IMR-90 (cell line): Measurements from ENCODE around the gene POU2F1. TPM values are rescaled to one million over a fixed set of nuclear protein-coding genes. Genes with fewer than 3 reads are reported as not detected.

ENCODE experiments used
- ATAC-seq: fragments of 200-7000 bp; cut with Tn5 transposase; 2 replicates; pipeline ENCODE4 v1.9.1; 2020; ENCODE audit warnings: low read depth, mild to moderate bottlenecking, moderate library complexity
- BruUV-seq: library from RNA; stranded (reverse); fragments of 400-500 nt; replicated peaks from 2 replicates; lab custom pipeline; 2021; lab: Mats Ljungman, UMichigan
- CTCF ChIA-PET: fragments of 300-600 bp; formaldehyde crosslinking; extraction: SDS; loops from one replicate; lab custom pipeline; 2021; ENCODE audit warnings: antibody characterized with exemption; lab: Yijun Ruan, JAX
- POLR2A ChIA-PET: fragments of 300-600 bp; sonication (Branson Sonifier 250); formaldehyde crosslinking; loops from one replicate; lab custom pipeline; 2022; ENCODE audit warnings: antibody characterized with exemption; ENCODE audit not compliant: unreplicated experiment; lab: Charles Lee
- DNase-seq: peaks from one replicate; pipeline ENCODE4 v3.0.0; 2013
- H2AFZ ChIP-seq: replicated peaks from 2 replicates; pipeline ENCODE3; 2013; ENCODE audit warnings: low read length, mild to moderate bottlenecking; ENCODE audit not compliant: poor library complexity
- H2AK5ac ChIP-seq: 2 replicates; pipeline ENCODE4 v1.6.1; 2013; ENCODE audit warnings: low read depth, low read length, inconsistent platforms
- H2AK9ac ChIP-seq: replicated peaks from 2 replicates; pipeline ENCODE3; 2013; ENCODE audit warnings: mild to moderate bottlenecking, low read depth, low read length, moderate library complexity; ENCODE audit not compliant: poor library complexity
- H2BK120ac ChIP-seq: 2 replicates; pipeline ENCODE4 v1.6.1; 2013; ENCODE audit warnings: low read depth, low read length, inconsistent platforms
- H2BK15ac ChIP-seq: 3 replicates; pipeline ENCODE4 v1.6.1; 2013; ENCODE audit warnings: low read depth, low read length, inconsistent platforms
- H2BK20ac ChIP-seq: 2 replicates; pipeline ENCODE4 v1.6.1; 2013; ENCODE audit warnings: low read depth, mild to moderate bottlenecking, inconsistent platforms, low read length, moderate library complexity
- H2BK5ac ChIP-seq: 2 replicates; pipeline ENCODE4 v1.6.1; 2013; ENCODE audit warnings: mild to moderate bottlenecking, low read depth, low read length, inconsistent platforms; ENCODE audit not compliant: poor library complexity, severe bottlenecking
- H3K14ac ChIP-seq: replicated peaks from 2 replicates; pipeline ENCODE4 v1.6.1; 2013; ENCODE audit warnings: low read depth, low read length, inconsistent platforms
- H3K18ac ChIP-seq: 2 replicates; pipeline ENCODE4 v1.6.1; 2013; ENCODE audit warnings: low read depth, low read length, control low read depth
- H3K23ac ChIP-seq: 2 replicates; pipeline ENCODE4 v1.6.1; 2013; ENCODE audit warnings: low read depth, low read length, inconsistent platforms
- H3K27ac ChIP-seq: 2 replicates; pipeline ENCODE4 v1.5.1; 2013; ENCODE audit warnings: mild to moderate bottlenecking, control low read depth, low read length; ENCODE audit not compliant: insufficient read depth
- H3K27me3 ChIP-seq: 2 replicates; pipeline ENCODE4 v1.6.1; 2013; ENCODE audit warnings: low read length; ENCODE audit not compliant: control insufficient read depth, insufficient read depth
- H3K36me3 ChIP-seq: 2 replicates; pipeline ENCODE4 v1.6.1; 2013; ENCODE audit warnings: low read length, mixed read lengths; ENCODE audit not compliant: control insufficient read depth, insufficient read depth
- H3K4ac ChIP-seq: 2 replicates; pipeline ENCODE4 v1.6.1; 2013; ENCODE audit warnings: low read depth, low read length, inconsistent platforms
- H3K4me1 ChIP-seq: 2 replicates; pipeline ENCODE4 v1.6.1; 2013; ENCODE audit warnings: low read length, mixed read lengths; ENCODE audit not compliant: control insufficient read depth, insufficient read depth
- H3K4me2 ChIP-seq: 2 replicates; pipeline ENCODE4 v1.6.1; 2013; ENCODE audit warnings: low read depth, mild to moderate bottlenecking, control low read depth, low read length, moderate library complexity
- H3K4me3 ChIP-seq: 2 replicates; pipeline ENCODE4 v1.5.1; 2013; ENCODE audit warnings: low read depth, mild to moderate bottlenecking, control low read depth, low read length, moderate library complexity; ENCODE audit not compliant: insufficient read depth
- H3K56ac ChIP-seq: 2 replicates; pipeline ENCODE4 v1.6.1; 2013; ENCODE audit warnings: low read length, inconsistent platforms; ENCODE audit not compliant: insufficient read depth; ENCODE audit errors: extremely low read depth
- H3K79me1 ChIP-seq, 2 experiments: 2 replicates each; pipeline ENCODE4 v1.6.1; 2013; ENCODE audit warnings: low read length in 2 of 2, inconsistent platforms in 1 of 2, low read depth in 1 of 2
- H3K9ac ChIP-seq: 2 replicates; pipeline ENCODE4 v1.6.1; 2013; ENCODE audit warnings: low read depth, low read length, control low read depth
- H3K9me1 ChIP-seq: 2 replicates; pipeline ENCODE4 v1.6.1; 2013; ENCODE audit warnings: low read length, inconsistent platforms; ENCODE audit not compliant: insufficient read depth
- H3K9me3 ChIP-seq: 2 replicates; pipeline ENCODE4 v1.6.1; 2013; ENCODE audit warnings: low read length; ENCODE audit not compliant: control insufficient read depth, insufficient read depth
- H4K20me1 ChIP-seq: 2 replicates; pipeline ENCODE4 v1.6.1; 2013; ENCODE audit warnings: low read length, inconsistent platforms; ENCODE audit not compliant: insufficient read depth
- H4K5ac ChIP-seq: 2 replicates; pipeline ENCODE4 v1.6.1; 2013; ENCODE audit warnings: mild to moderate bottlenecking, low read depth, low read length, control low read depth
- H4K8ac ChIP-seq, 2 experiments: 2 replicates each; pipeline ENCODE4 v1.6.1; 2013; ENCODE audit warnings: low read depth in 2 of 2, low read length in 2 of 2, control low read depth in 1 of 2, inconsistent platforms in 1 of 2
- H4K91ac ChIP-seq: 2 replicates; pipeline ENCODE4 v1.6.1; 2013; ENCODE audit warnings: low read depth, low read length, inconsistent platforms; ENCODE audit not compliant: insufficient read depth
- MAFK ChIP-seq: IDR thresholded peaks from 2 replicates; pipeline ENCODE4 v1.6.1; 2012; ENCODE audit warnings: low read depth, low read length, improper control_type of control experiment
- MAZ ChIP-seq: IDR thresholded peaks from 2 replicates; pipeline ENCODE4 v1.6.1; 2012; ENCODE audit warnings: low read depth, mild to moderate bottlenecking, low read length, improper control_type of control experiment, moderate library complexity, borderline replicate concordance
- WGBS, 2 experiments: methylation state at CpG; one replicate each; pipeline versions ENCODE4 v1.1.5 to v1.1.7; 2013; ENCODE audit warnings: missing lambda C conversion rate in 2 of 2; ENCODE audit not compliant: insufficient read length in 1 of 2; ENCODE audit errors: extremely low coverage in 2 of 2; 5-methylcytosine and 5-hydroxymethylcytosine counted together
- dilution Hi-C: fragments of 300-500 bp; cut with HindIII; formaldehyde crosslinking; loops from one replicate; pipeline ENCODE4 v1.14.3; 2018; ENCODE audit warnings: low sequenced_read_pairs; ENCODE audit not compliant: unreplicated experiment
- in situ Hi-C: fragments of 300-500 bp; cut with MboI; formaldehyde crosslinking; loops from 3 replicates; pipeline ENCODE4 v1.14.3; 2019; ENCODE audit warnings: low sequenced_read_pairs, inconsistent platforms, mixed read lengths
- intact Hi-C: fragments of 100-400 bp; cut with micrococcal nuclease; formaldehyde crosslinking; loops from 2 replicates; pipeline ENCODE4 v1.10.0; 2022
- polyA plus RNA-seq, 3 experiments: library from polyadenylated mRNA; depleted of rRNA; stranded (reverse); fragments of >200 nt; gene quantifications; 2 replicates each; pipeline ENCODE4 v1.2.3, GENCODE V29; 2012; ENCODE audit warnings: low replicate concordance in 1 of 3
- total RNA-seq: library from RNA; depleted of rRNA; stranded (reverse); fragments of >200 nt; gene quantifications from 2 replicates; pipeline ENCODE4 v1.2.3, GENCODE V29; 2012

The POU2F1 gene
- total and polyA plus RNA-seq, 2 of the 4 experiments (the other 2 are of a cell fraction): 1.2 to 3.4 TPM

DNA sequence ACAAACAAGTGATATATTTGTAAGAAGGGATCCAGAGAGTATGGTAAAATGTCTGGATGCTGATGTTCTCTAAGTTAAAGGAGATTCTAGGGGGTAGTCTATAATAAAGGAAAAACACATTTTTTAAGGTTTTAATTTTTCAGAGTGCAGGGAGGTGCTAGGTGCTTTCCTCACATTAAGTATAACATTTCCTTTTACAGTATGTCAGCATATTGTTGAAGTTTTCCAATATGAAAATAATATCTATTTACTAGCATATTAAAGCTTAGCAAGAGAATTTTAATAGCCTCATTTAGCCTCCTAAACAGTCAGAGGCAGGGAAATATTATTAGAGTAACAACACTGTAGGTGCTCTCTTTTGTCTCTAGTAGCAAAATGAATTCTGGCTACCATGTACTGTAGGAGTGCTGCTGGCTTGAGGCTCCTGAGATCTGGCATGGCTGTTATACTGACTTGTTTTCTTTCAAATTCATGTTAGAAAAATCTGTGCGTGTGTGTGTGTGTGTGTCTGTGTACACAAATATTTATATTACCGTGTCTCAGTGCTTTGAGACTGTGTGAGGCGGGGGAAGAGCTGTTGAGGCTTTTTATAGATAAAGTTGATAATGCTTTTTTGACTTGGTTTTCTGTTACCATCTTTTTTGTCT is 71.0 kb downstream of the POU2F1 start:
- intact Hi-C loops (loop anchor here (5.0 kb wide), 1 partner anchor 51 kb away; no protein-coding TSS in a partner anchor), in situ Hi-C loops (no loop called here), dilution Hi-C loops (no loop called here)
- Histone ChIP-seq H3K18ac (no peak overlapping the region), H3K9ac (no peak overlapping the region), H3K36me3 (no peaks in the 10 kb centered on the region), H2BK20ac (no peak overlapping the region), H4K5ac (no peak overlapping the region), H4K91ac (no peak overlapping the region), H3K9me3 (no peaks in the 10 kb centered on the region), H3K14ac (no peak overlapping the region), H3K27me3 (no peaks in the 10 kb centered on the region), H3K4me2 (peak overlapping the region; percentile 28; the same call in 1 of the 2 replicates), H2BK120ac (no peak overlapping the region), H3K23ac (no peak overlapping the region), H2AK5ac (no peak overlapping the region), H3K9me1 (no peaks in the 10 kb centered on the region), H3K4me3 (no peak overlapping the region), H4K20me1 (no peaks in the 10 kb centered on the region), H2AK9ac (no peak overlapping the region), H3K4me1 (0 out of 2 replicates have a peak, but pooled peaks cover 2% of the 10 kb centered on the region), H3K4ac (no peak overlapping the region), H2AFZ (no peak overlapping the region), H4K8ac (no peak overlapping the region), H3K27ac (no peak overlapping the region), H3K56ac (no peak overlapping the region), H2BK15ac (no peak overlapping the region), H2BK5ac (no peak overlapping the region), H3K79me1 (peaks cover 2 to 5% of the 10 kb centered on the region in 2 experiments; a peak in 2 of 4 replicates)
- DNase-seq: peak; percentile 38
- BruUV-seq: no TSS peak
- ATAC-seq: peak; percentile 74
- no CpG with 5 or more reads among the region's 3 CpGs for WGBS, 2 experiments
- CTCF ChIA-PET: interaction anchor here (0.6 kb wide), 1 partner anchor 10 kb away, joined by 3 read pairs; no protein-coding TSS in a partner anchor
- POLR2A ChIA-PET: interaction anchor here (0.6 kb wide), 1 partner anchor 11 kb away, joined by 7 read pairs; no protein-coding TSS in a partner anchor
- TF ChIP-seq MAFK (peak; percentile 52), MAZ (no peak)
